Type B pancreatic cell (in vitro differentiated cells): ENCODE data around the gene FGF14. TPM values are rescaled to one million over a fixed set of nuclear protein-coding genes. Genes with fewer than 3 reads are reported as not detected.
"Not testable (repeated sequence)": the region's sequence is repeated elsewhere in the genome, so short reads cannot be mapped to it uniquely, and the experiment has no call there.

ENCODE experiments used
- DNase-seq: peaks from one replicate; pipeline ENCODE4 v3.0.0; 2021; ENCODE audit warnings: mixed read lengths; ENCODE audit not compliant: unreplicated experiment; ENCODE audit errors: extremely low spot score
- H3K27ac Mint-ChIP-seq: 2 replicates; pipeline ENCODE4 v1.8.0; 2021; ENCODE audit warnings: mild to moderate bottlenecking, mixed read lengths
- H3K27me3 Mint-ChIP-seq: 2 replicates; pipeline ENCODE4 v1.8.0; 2021; ENCODE audit warnings: mixed read lengths
- H3K36me3 Mint-ChIP-seq: 2 replicates; pipeline ENCODE4 v1.8.0; 2021; ENCODE audit warnings: mixed read lengths
- H3K4me1 Mint-ChIP-seq: one replicate; pipeline ENCODE4 v1.8.0; 2021; ENCODE audit warnings: mixed read lengths; ENCODE audit not compliant: unreplicated experiment
- H3K4me3 Mint-ChIP-seq: 2 replicates; pipeline ENCODE4 v1.8.0; 2021; ENCODE audit warnings: mild to moderate bottlenecking, mixed read lengths
- H3K9me3 Mint-ChIP-seq: 2 replicates; pipeline ENCODE4 v1.8.0; 2021; ENCODE audit warnings: mixed read lengths
- CTCF ChIP-seq: fragments of 200-600 bp; sonication (generic); conservative IDR thresholded peaks from 2 replicates; pipeline ENCODE4 v1.5.0; 2021; ENCODE audit warnings: antibody characterized with exemption, mild to moderate bottlenecking
- total RNA-seq: library from RNA; stranded (reverse); gene quantifications from 2 replicates; pipeline ENCODE4 v1.2.1, GENCODE V29; 2021; ENCODE audit warnings: low replicate concordance

FGF14 gene
- total RNA-seq, 1 donor from 2014 or later = 4.2 TPM

- Mint-ChIP-seq H3K36me3 (no peaks in the 10 kb centered on the region), H3K4me3 (no peak overlapping the region), H3K4me1 (no peaks in the 10 kb centered on the region), H3K27me3 (no peaks in the 10 kb centered on the region), H3K9me3 (no peaks in the 10 kb centered on the region), H3K27ac (no peak overlapping the region)
- TF ChIP-seq CTCF = no peak
- no peak for DNase-seq
Observed at GRCh38 chr13:101841698-101842097, 560.1 kb downstream of the FGF14 start.

DNA sequence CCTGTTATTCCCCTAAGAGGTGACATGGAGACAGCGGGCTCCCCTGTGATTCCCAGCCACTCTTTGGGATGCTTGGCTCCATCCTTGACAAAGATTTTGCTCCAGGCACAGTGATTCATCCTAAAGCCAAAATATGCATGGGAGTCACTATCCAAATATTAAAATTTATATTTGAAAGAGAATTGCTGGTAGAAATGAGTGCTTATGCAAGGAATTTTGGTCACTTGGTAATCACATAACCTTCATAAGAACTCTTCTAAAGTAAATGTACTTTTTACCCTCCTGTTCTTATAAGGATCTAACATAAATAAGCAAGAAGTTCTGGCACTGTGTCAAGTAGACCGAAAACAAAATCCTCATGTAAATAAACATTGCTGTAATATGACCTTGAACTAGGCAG, 563.5 kb downstream of the FGF14 start:
- H3K4me3 Mint-ChIP-seq = no peak overlapping the region

DNA sequence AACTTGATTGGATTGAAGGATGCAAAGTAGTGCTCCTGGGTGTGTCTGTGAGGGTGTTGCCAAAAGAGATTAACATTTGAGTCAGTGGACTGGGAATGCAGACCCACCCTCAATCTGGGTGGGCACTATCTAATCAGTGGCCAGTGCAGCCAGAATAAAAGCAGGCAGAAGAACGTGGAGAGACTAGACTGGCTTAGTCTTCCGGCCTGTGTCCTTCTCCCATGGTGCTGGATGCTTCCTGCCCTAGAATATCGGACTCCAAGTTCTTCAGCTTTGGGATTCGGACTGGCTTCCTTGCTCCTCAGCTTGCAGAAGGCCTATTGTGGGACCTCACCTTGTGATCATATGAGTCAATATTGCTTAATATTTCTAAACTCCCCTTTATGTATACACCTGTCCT, 564.1 kb downstream of the FGF14 start:
- not testable (repeated sequence) for DNase-seq, H3K27ac Mint-ChIP-seq, H3K36me3 Mint-ChIP-seq, H3K4me3 Mint-ChIP-seq, H3K27me3 Mint-ChIP-seq, H3K4me1 Mint-ChIP-seq, H3K9me3 Mint-ChIP-seq

More for the DNA sequence above, 563.5 kb downstream of the FGF14 start:
- Mint-ChIP-seq H3K4me1 (no peaks in the 10 kb centered on the region), H3K9me3 (no peaks in the 10 kb centered on the region), H3K27ac (no peak overlapping the region), H3K36me3 (no peaks in the 10 kb centered on the region), H3K27me3 (peaks cover 6% of the 10 kb centered on the region)
- no peak for TF ChIP-seq CTCF
- DNase-seq = no peak

GRCh38 chr13:101837288-101837687, 564.6 kb downstream of the FGF14 start:
- H3K4me1 Mint-ChIP-seq = no peaks in the 10 kb centered on the region
- peaks cover 7% of the 10 kb centered on the region for H3K27me3 Mint-ChIP-seq
- no peak overlapping the region for H3K4me3 Mint-ChIP-seq
- TF ChIP-seq CTCF = no peak
- H3K27ac Mint-ChIP-seq = no peak overlapping the region
- no peaks in the 10 kb centered on the region for H3K36me3 Mint-ChIP-seq
- H3K9me3 Mint-ChIP-seq = no peaks in the 10 kb centered on the region
- DNase-seq = no peak

GRCh38 chr13:101835920-101836319, 565.9 kb downstream of the FGF14 start:
- Mint-ChIP-seq H3K9me3 (no peaks in the 10 kb centered on the region), H3K27ac (no peak overlapping the region), H3K36me3 (no peaks in the 10 kb centered on the region), H3K27me3 (peaks cover 9% of the 10 kb centered on the region), H3K4me3 (no peak overlapping the region), H3K4me1 (no peaks in the 10 kb centered on the region)
- no peak for TF ChIP-seq CTCF
- DNase-seq = no peak

DNA sequence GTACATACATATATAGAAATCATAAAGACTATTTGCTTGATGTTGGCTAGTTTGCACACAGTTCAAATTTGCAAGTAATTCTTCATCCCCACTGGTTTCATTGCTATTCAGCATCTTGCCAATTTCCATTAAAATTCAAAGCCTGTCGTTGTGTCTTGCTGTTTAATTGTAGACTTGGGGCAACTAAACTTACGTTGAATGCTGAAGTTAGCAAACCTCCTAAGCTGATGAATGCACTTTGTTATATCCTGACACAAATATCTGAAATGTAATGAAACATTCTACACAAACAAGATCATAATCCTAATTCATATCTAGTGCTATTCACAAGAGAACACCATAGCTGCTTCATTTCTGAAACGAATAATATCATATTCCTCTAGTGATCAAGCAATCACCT, 568.2 kb downstream of the FGF14 start:
- TF ChIP-seq CTCF = no peak
- Mint-ChIP-seq H3K27me3 (peaks cover 11% of the 10 kb centered on the region), H3K9me3 (no peaks in the 10 kb centered on the region), H3K4me1 (peaks cover 4% of the 10 kb centered on the region), H3K36me3 (no peaks in the 10 kb centered on the region), H3K4me3 (no peak overlapping the region), H3K27ac (no peak overlapping the region)
- no peak for DNase-seq
